Fibroblast of skin of right quadriceps (primary cell): ENCODE data around the gene TCEAL4.
"Not testable (repeated sequence)": the region's sequence is repeated elsewhere in the genome, so short reads cannot be mapped to it uniquely, and the experiment has no call there.

Experiments
- DNase-seq: peaks from one replicate; pipeline ENCODE4 v3.0.0-alpha.2; 2013

Gene TCEAL4

GRCh38 chrX:103595202-103595601, 9.9 kb downstream of the TCEAL4 start:
- not testable (repeated sequence) for DNase-seq

GRCh38 chrX:103607364-103608305, 22.3 kb downstream of the TCEAL4 start, which contains the start of gene TCEAL3:
TCEAL3 (plus strand) TSS chrX:103607963; CDS start chrX:103609065, 1,102 bp downstream.
- DNase-seq = peak; percentile 41

GRCh38 chrX:103608306-103608963, 23.1 kb downstream of the TCEAL4 start:
- DNase-seq = no peak

- DNase-seq = no peak
Measured at GRCh38 chrX:103610282-103610681, 25.0 kb downstream of the TCEAL4 start.

- DNase-seq = no peak
Measured at GRCh38 chrX:103613362-103613890, 28.1 kb downstream of the TCEAL4 start.

- DNase-seq = peak; percentile 31
Measured at GRCh38 chrX:103614999-103615398, 29.7 kb downstream of the TCEAL4 start.

GRCh38 chrX:103615781-103616371, 30.6 kb downstream of the TCEAL4 start:
- peak; percentile 41 for DNase-seq

GRCh38 chrX:103616676-103617186, 31.4 kb downstream of the TCEAL4 start:
- DNase-seq = no peak

GRCh38 chrX:103624111-103624510, 38.8 kb downstream of the TCEAL4 start:
- no peak for DNase-seq

- peak; percentile 11 for DNase-seq
Measured at GRCh38 chrX:103626855-103627254, 41.5 kb downstream of the TCEAL4 start.

- peak; percentile 37 for DNase-seq
Measured at GRCh38 chrX:103628386-103629317, 43.3 kb downstream of the TCEAL4 start, which contains the start of gene TCEAL1. TCEAL1 (plus strand) TSS chrX:103628975; CDS start chrX:103629917, 942 bp downstream.

- peak; percentile 75 for DNase-seq
Measured at GRCh38 chrX:103629318-103630170, 44.2 kb downstream of the TCEAL4 start.

GRCh38 chrX:103630171-103630511, 44.8 kb downstream of the TCEAL4 start:
- DNase-seq = no peak

GRCh38 chrX:103631145-103631544, 45.8 kb downstream of the TCEAL4 start:
- no peak for DNase-seq

- DNase-seq = no peak
Measured at GRCh38 chrX:103635436-103635835, 50.1 kb downstream of the TCEAL4 start.
